GM23338 (cell line): ENCODE results near the gene SERBP1. TPM values are rescaled to one million over a fixed set of nuclear protein-coding genes. Genes with fewer than 3 reads are reported as not detected.

Source experiments
- ATAC-seq: fragments of 200-7000 bp; cut with Tn5 transposase; 3 replicates; pipeline ENCODE4 v1.9.1; 2020
- DNase-seq: peaks from one replicate; pipeline ENCODE4 v3.0.0-alpha.2; 2015; ENCODE audit warnings: low spot score
- H2AFZ ChIP-seq: fragments of 200-600 bp; sonication (generic); 2 replicates; pipeline ENCODE4 v1.8.0; 2016; ENCODE audit warnings: antibody characterized with exemption, mild to moderate bottlenecking, moderate library complexity
- H3F3A ChIP-seq: fragments of 200-600 bp; sonication (generic); replicated peaks from 2 replicates; pipeline ENCODE4 v1.8.0; 2017; ENCODE audit warnings: antibody characterized with exemption, mixed run types, low read depth
- H3K27ac ChIP-seq: fragments of 200-600 bp; sonication (generic); 2 replicates; pipeline ENCODE4 v1.6.1; 2016; ENCODE audit warnings: low read depth
- H3K27me3 ChIP-seq: fragments of 200-600 bp; sonication (generic); 2 replicates; pipeline ENCODE4 v1.8.0; 2016; ENCODE audit warnings: mild to moderate bottlenecking, mixed run types, moderate library complexity; ENCODE audit not compliant: insufficient read depth
- H3K36me3 ChIP-seq: fragments of 200-600 bp; sonication (generic); 2 replicates; pipeline ENCODE4 v1.8.0; 2016; ENCODE audit warnings: mild to moderate bottlenecking; ENCODE audit not compliant: insufficient read depth
- H3K4me1 ChIP-seq: fragments of 200-600 bp; sonication (generic); 2 replicates; pipeline ENCODE4 v1.8.0; 2016; ENCODE audit warnings: mild to moderate bottlenecking, moderate library complexity; ENCODE audit not compliant: insufficient read depth
- H3K4me2 ChIP-seq: fragments of 200-600 bp; sonication (generic); 2 replicates; pipeline ENCODE4 v1.7.1; 2017; ENCODE audit warnings: mixed run types
- H3K4me3 ChIP-seq: fragments of 200-600 bp; sonication (generic); 2 replicates; pipeline ENCODE4 v1.6.1; 2016; ENCODE audit warnings: mixed run types
- H3K79me2 ChIP-seq: fragments of 200-600 bp; sonication (generic); replicated peaks from 2 replicates; pipeline ENCODE4 v1.8.0; 2017; ENCODE audit warnings: mild to moderate bottlenecking; ENCODE audit not compliant: insufficient read depth
- H3K9me2 ChIP-seq: fragments of 200-600 bp; sonication (generic); 2 replicates; pipeline ENCODE4 v1.8.0; 2017; ENCODE audit not compliant: insufficient read depth
- H4K20me1 ChIP-seq: fragments of 200-600 bp; sonication (generic); replicated peaks from 2 replicates; pipeline ENCODE4 v1.8.0; 2017; ENCODE audit warnings: mild to moderate bottlenecking; ENCODE audit not compliant: insufficient read depth
- H3K27ac Mint-ChIP-seq: 2 replicates; pipeline ENCODE4 v1.8.0; 2020; ENCODE audit warnings: inconsistent platforms, mild to moderate bottlenecking, moderate library complexity, mixed read lengths
- H3K27me3 Mint-ChIP-seq: 3 replicates; pipeline ENCODE4 v1.8.0; 2022; ENCODE audit warnings: low read depth, mild to moderate bottlenecking, moderate library complexity, mixed read lengths, inconsistent platforms; ENCODE audit not compliant: insufficient read depth, poor library complexity
- H3K36me3 Mint-ChIP-seq: 3 replicates; pipeline ENCODE4 v1.8.0; 2021; ENCODE audit warnings: low read depth, mild to moderate bottlenecking, inconsistent platforms, moderate library complexity, mixed read lengths
- H3K4me1 Mint-ChIP-seq: 3 replicates; pipeline ENCODE4 v1.8.0; 2020; ENCODE audit warnings: mild to moderate bottlenecking, inconsistent platforms, mixed read lengths
- H3K4me3 Mint-ChIP-seq: 3 replicates; pipeline ENCODE4 v1.8.0; 2021; ENCODE audit warnings: moderate library complexity, mild to moderate bottlenecking, inconsistent platforms, mixed read lengths
- H3K9me3 Mint-ChIP-seq: 3 replicates; pipeline ENCODE4 v1.8.0; 2020; ENCODE audit warnings: moderate library complexity, mild to moderate bottlenecking, inconsistent platforms, mixed read lengths
- EZH2 ChIP-seq: fragments of 200-600 bp; sonication (generic); IDR thresholded peaks from one replicate; pipeline ENCODE4 v1.8.0; 2017; ENCODE audit warnings: antibody characterized with exemption, mild to moderate bottlenecking, low read depth; ENCODE audit not compliant: unreplicated experiment
- EZH2phosphoT487 ChIP-seq: fragments of 200-600 bp; sonication (generic); IDR thresholded peaks from one replicate; pipeline ENCODE4 v1.8.1; 2018; ENCODE audit warnings: antibody characterized with exemption; ENCODE audit not compliant: unreplicated experiment
- NANOG ChIP-seq: IDR thresholded peaks from 2 replicates; pipeline ENCODE4 v1.6.1; 2016; ENCODE audit warnings: antibody characterized with exemption, borderline replicate concordance
- POLR2AphosphoS5 ChIP-seq: IDR thresholded peaks from 2 replicates; pipeline ENCODE4 v1.6.1; 2016; ENCODE audit warnings: antibody characterized with exemption, low read depth
- STAT1 ChIP-seq: IDR thresholded peaks from one replicate; pipeline ENCODE4 v1.6.1; 2016; ENCODE audit warnings: antibody characterized with exemption; ENCODE audit not compliant: unreplicated experiment
- ZNF114 ChIP-seq: fragments of 250-450 bp; sonication (Bioruptor Pico); IDR thresholded peaks from 2 replicates; pipeline ENCODE4 v1.5.0; 2020; ENCODE audit warnings: mild to moderate bottlenecking, moderate library complexity
- ZNF331 ChIP-seq: fragments of 250-450 bp; sonication (Bioruptor Pico); IDR thresholded peaks from 2 replicates; pipeline ENCODE4 v1.5.0; 2020; ENCODE audit warnings: low read depth, mild to moderate bottlenecking, moderate library complexity
- polyA plus RNA-seq: library from polyadenylated mRNA; unstranded; fragments of >200 nt; fragmentation: Nextera tagmentation; extraction: Ambion mirVana; gene quantifications from 2 replicates; pipeline ENCODE4 v1.2.1, GENCODE V29; 2016
- total RNA-seq: library from RNA; depleted of rRNA; stranded (reverse); fragments of >200 nt; shearing (Covaris generic); gene quantifications from 2 replicates; pipeline ENCODE4 v1.2.3, GENCODE V29; 2014
- TF ChIP-seq, protein P1 (sequence below): fragments of 250-450 bp; sonication (Bioruptor Pico); IDR thresholded peaks from 2 replicates; pipeline ENCODE4 v1.5.0; 2020; ENCODE audit warnings: mild to moderate bottlenecking, moderate library complexity

Gene SERBP1
- total and polyA plus RNA-seq, 2 experiments from 2014 or later, result 559 to 674 TPM

GRCh38 chr1:67371681-67372080 is 58.5 kb downstream of the SERBP1 start:
- Histone ChIP-seq H4K20me1 (no peaks in the 10 kb centered on the region), H3K27me3 (no peaks in the 10 kb centered on the region), H3K4me2 (no peak overlapping the region), H3F3A (no peaks in the 10 kb centered on the region), H3K36me3 (no peaks in the 10 kb centered on the region), H3K27ac (no peak overlapping the region), H2AFZ (no peak overlapping the region), H3K9me2 (peaks cover 2% of the 10 kb centered on the region; the same call in 1 of the 2 replicates), H3K4me3 (no peak overlapping the region), H3K79me2 (no peaks in the 10 kb centered on the region), H3K4me1 (peaks cover 7% of the 10 kb centered on the region)
- TF ChIP-seq, protein P1, sequence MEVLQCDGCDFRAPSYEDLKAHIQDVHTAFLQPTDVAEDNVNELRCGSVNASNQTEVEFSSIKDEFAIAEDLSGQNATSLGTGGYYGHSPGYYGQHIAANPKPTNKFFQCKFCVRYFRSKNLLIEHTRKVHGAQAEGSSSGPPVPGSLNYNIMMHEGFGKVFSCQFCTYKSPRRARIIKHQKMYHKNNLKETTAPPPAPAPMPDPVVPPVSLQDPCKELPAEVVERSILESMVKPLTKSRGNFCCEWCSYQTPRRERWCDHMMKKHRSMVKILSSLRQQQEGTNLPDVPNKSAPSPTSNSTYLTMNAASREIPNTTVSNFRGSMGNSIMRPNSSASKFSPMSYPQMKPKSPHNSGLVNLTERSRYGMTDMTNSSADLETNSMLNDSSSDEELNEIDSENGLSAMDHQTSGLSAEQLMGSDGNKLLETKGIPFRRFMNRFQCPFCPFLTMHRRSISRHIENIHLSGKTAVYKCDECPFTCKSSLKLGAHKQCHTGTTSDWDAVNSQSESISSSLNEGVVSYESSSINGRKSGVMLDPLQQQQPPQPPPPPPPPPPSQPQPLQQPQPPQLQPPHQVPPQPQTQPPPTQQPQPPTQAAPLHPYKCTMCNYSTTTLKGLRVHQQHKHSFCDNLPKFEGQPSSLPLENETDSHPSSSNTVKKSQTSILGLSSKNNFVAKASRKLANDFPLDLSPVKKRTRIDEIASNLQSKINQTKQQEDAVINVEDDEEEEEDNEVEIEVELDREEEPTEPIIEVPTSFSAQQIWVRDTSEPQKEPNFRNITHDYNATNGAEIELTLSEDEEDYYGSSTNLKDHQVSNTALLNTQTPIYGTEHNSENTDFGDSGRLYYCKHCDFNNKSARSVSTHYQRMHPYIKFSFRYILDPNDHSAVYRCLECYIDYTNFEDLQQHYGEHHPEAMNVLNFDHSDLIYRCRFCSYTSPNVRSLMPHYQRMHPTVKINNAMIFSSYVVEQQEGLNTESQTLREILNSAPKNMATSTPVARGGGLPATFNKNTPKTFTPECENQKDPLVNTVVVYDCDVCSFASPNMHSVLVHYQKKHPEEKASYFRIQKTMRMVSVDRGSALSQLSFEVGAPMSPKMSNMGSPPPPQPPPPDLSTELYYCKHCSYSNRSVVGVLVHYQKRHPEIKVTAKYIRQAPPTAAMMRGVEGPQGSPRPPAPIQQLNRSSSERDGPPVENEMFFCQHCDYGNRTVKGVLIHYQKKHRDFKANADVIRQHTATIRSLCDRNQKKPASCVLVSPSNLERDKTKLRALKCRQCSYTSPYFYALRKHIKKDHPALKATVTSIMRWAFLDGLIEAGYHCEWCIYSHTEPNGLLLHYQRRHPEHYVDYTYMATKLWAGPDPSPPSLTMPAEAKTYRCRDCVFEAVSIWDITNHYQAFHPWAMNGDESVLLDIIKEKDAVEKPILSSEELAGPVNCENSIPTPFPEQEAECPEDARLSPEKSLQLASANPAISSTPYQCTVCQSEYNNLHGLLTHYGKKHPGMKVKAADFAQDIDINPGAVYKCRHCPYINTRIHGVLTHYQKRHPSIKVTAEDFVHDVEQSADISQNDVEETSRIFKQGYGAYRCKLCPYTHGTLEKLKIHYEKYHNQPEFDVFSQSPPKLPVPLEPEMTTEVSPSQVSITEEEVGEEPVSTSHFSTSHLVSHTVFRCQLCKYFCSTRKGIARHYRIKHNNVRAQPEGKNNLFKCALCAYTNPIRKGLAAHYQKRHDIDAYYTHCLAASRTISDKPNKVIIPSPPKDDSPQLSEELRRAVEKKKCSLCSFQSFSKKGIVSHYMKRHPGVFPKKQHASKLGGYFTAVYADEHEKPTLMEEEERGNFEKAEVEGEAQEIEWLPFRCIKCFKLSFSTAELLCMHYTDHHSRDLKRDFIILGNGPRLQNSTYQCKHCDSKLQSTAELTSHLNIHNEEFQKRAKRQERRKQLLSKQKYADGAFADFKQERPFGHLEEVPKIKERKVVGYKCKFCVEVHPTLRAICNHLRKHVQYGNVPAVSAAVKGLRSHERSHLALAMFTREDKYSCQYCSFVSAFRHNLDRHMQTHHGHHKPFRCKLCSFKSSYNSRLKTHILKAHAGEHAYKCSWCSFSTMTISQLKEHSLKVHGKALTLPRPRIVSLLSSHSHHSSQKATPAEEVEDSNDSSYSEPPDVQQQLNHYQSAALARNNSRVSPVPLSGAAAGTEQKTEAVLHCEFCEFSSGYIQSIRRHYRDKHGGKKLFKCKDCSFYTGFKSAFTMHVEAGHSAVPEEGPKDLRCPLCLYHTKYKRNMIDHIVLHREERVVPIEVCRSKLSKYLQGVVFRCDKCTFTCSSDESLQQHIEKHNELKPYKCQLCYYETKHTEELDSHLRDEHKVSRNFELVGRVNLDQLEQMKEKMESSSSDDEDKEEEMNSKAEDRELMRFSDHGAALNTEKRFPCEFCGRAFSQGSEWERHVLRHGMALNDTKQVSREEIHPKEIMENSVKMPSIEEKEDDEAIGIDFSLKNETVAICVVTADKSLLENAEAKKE (CRISPR knock-in tag), result no peak
- TF ChIP-seq ZNF114 (CRISPR knock-in tag) (no peak), STAT1 (no peak), NANOG (no peak)
- no peak overlapping the region for H3K27ac Mint-ChIP-seq
- H3K9me3 Mint-ChIP-seq, result no peaks in the 10 kb centered on the region
- no peak for DNase-seq
- peaks cover 17% of the 10 kb centered on the region for H3K4me1 Mint-ChIP-seq
- no peaks in the 10 kb centered on the region for H3K36me3 Mint-ChIP-seq
- ATAC-seq, result no peak; the same call in 2 of the 3 replicates
- H3K4me3 Mint-ChIP-seq, result no peak overlapping the region
- H3K27me3 Mint-ChIP-seq, result peaks cover 1% of the 10 kb centered on the region

DNA sequence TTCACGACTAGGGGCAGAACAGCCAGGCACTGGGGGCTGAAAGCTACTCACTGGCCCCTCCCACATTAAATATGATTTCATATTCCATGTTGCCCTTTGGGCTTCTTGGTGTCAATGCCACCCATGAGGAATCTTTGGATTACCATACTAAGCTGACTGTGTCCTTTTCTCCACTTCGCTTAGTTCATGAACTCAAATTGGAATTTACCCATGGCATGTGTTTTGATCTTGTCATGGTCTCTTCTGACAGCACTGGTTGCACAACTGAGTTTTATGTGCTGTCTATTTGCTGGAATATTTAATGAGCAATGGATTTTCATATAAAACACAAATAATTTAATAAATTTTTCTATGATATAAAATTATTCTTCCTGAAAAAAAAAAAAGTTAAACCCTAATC is 59.2 kb downstream of the SERBP1 start:
- Mint-ChIP-seq H3K4me3 (no peak overlapping the region), H3K27ac (no peak overlapping the region), H3K36me3 (no peaks in the 10 kb centered on the region), H3K9me3 (no peaks in the 10 kb centered on the region), H3K4me1 (peaks cover 10% of the 10 kb centered on the region), H3K27me3 (peaks cover 1% of the 10 kb centered on the region)
- no peaks in the 10 kb centered on the region for H3F3A ChIP-seq
- H3K4me2 ChIP-seq, result no peak overlapping the region
- H4K20me1 ChIP-seq, result no peaks in the 10 kb centered on the region
- H3K36me3 ChIP-seq, result no peaks in the 10 kb centered on the region
- no peaks in the 10 kb centered on the region for H3K27me3 ChIP-seq
- TF ChIP-seq ZNF331 (CRISPR knock-in tag) (no peak), NANOG (no peak), EZH2 (no peak), ZNF114 (CRISPR knock-in tag) (no peak), POLR2AphosphoS5 (no peak), EZH2phosphoT487 (no peak), STAT1 (no peak)
- no peak overlapping the region for H2AFZ ChIP-seq
- H3K4me1 ChIP-seq, result peaks cover under 1% of the 10 kb centered on the region; the same call in 1 of the 2 replicates
- H3K9me2 ChIP-seq, result peaks cover 2% of the 10 kb centered on the region; the same call in 1 of the 2 replicates
- DNase-seq (no peak), ATAC-seq (no peak)
- H3K79me2 ChIP-seq, result no peaks in the 10 kb centered on the region
- no peak overlapping the region for H3K27ac ChIP-seq
- no peak overlapping the region for H3K4me3 ChIP-seq
